ENCODE data around the gene SLC66A2.

The SLC66A2 gene

GRCh38 chr18:79937103-79937860 lies 14.2 kb downstream of the SLC66A2 start:
- DNase-seq (ENCODE audit: low read depth, low spot score) = no peak

DNA sequence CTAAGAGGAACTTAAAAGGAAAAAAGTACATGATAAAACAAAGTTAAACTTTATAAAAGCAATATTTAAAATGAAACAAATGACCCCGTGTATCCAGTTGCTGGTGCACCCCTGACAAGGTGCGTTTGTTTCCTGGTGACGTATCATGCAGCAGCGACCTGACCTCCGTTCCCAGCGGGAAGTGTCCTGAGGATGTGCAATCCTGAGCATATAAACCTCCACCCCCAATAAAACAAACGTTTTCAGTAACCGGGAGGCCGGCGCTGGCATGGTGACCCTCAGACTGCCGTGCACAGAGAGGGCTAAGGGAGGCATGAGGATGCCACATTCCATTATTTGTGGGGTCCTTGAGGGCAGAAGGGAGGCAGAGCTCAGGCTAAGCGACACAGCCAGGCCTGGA lies 14.8 kb downstream of the SLC66A2 start:
- DNase-seq (ENCODE audit: low read depth, low spot score) = no peak

DNA sequence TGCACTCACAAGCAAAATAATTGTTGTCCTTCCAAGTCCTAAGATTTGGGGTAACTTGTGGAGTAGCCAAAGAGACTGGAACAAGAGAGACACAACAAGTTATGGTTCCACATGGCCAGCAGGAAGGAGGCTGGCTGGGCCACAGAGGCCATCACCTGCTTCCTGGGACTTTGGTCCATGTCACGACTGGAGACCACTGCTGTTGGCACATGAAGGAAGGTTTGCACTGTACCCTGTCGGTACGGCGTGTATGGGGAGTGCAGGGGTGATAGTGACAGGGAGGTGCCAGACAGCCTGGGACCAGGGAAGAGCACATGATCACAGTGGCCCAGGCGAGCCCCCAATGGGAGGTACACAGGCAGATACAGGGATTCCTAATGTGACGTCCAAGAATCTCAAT lies 15.5 kb downstream of the SLC66A2 start:
- no peak for DNase-seq (ENCODE audit: low read depth, low spot score)

- no peak for DNase-seq (ENCODE audit: low read depth, low spot score)
Observed at GRCh38 chr18:79935499-79935898, 16.0 kb downstream of the SLC66A2 start.

- DNase-seq (ENCODE audit: low read depth, low spot score) = no peak
Observed at GRCh38 chr18:79935098-79935480, 16.4 kb downstream of the SLC66A2 start.

DNA sequence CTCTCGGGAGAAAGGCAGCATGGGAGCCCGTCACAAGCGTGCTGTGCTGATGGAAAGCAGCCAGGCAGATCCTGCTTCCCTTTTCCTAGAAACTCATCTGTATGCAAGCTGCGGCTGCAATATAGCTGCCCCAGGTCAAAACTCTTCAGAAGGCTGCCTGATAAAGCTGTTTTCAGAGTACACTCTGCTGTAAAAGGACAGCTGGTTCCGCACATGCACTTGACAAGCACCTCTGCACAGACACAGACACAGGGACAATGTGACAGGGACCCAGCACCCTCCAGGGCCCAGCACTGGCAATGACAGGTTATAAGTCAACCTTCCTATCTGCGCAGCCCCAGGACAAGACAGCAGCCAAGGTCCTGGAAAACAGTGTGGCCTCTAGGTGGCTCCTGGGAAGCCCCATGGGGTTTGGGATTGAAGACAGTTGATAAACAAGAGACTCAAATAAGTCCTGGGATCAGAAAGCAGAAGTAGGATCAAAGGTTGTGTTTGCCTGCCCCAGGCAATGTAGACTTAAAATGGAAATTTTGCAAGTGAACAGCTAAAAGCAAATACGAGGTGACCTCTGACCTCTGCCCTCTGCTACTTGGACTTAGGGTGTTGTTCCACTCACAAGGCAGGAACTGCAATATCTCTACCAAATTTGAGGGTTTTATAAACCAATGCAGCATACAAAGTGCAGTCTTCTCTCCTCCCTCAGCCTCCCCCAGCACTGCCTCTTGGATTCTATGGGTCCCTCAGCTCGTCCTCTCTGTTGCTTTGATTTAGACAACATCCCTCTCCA lies 16.9 kb downstream of the SLC66A2 start:
- no peak for DNase-seq (ENCODE audit: low read depth, low spot score)

- no peak for DNase-seq (ENCODE audit: low read depth, low spot score)
Observed at GRCh38 chr18:79933765-79934164, 17.7 kb downstream of the SLC66A2 start.

DNA sequence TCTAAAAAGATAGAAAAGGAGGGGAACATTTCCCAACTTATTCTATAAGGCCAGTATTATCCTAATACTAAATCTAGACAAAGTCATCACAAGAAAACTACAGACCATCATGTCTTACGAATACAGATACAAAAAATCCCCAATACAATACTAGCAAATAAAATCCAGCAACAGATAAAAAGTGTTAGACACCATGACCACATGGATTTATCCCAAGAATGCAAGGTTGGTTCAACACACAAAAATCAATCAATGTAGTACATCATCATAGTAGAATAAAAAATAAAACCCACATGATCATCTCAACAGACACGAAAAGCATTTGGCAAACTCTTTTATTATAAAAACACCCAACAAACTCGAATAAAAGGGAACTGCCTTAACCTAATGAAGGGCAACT lies 18.5 kb downstream of the SLC66A2 start:
- no peak for DNase-seq (ENCODE audit: low read depth, low spot score)

DNA sequence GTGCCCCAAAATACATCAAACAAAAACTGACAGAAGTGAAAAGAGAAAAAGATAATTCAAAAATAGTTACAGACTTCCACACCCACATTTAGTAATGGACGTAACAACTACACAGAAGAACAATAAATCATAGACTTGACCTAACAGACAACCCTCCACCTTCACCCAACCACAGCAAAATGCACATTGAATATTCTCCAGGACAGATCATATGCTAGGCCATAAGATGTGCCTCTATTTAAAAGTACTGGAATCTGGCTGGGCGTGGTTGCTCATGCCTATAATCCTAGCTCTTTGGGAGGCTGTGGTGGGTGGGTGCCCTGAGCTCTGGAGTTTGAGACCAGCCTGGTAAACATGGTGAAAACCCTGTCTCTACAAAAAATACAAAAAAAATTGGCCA lies 20.0 kb downstream of the SLC66A2 start:
- no peak for DNase-seq (ENCODE audit: low read depth, low spot score)

DNA sequence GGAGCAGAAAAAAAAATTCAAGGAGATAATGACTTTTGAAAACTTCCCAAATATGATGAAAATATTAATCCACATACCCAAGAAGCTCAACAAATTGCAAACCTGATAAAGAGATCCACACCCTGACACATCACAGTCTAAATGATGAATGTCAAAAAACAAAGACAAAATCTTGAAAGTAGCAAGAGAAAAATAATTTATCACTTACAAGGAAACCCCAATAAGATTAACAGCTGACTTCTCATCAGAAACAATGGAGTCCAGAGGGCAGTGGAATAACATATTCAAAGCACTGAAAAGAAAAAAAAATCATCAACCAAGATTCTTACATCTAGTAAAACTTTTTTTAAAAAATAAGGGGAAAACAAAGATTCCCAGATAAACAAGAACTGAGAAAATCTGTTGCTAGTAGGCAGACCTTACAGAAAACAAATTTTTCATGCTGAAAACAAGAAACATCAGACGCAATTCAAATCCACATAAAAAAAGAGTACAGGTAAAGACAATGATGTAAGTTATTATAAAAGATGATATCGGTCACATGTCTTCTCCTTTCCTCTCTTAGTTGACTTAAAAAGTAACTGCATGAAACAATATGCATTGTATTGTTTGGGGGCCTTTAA lies 21.3 kb downstream of the SLC66A2 start:
- no peak for DNase-seq (ENCODE audit: low read depth, low spot score)

GRCh38 chr18:79928563-79928960 lies 22.9 kb downstream of the SLC66A2 start:
- no peak for DNase-seq (ENCODE audit: low read depth, low spot score)

GRCh38 chr18:79927607-79928562 lies 23.6 kb downstream of the SLC66A2 start:
- no peak for DNase-seq (ENCODE audit: low read depth, low spot score)

- DNase-seq (ENCODE audit: low read depth, low spot score) = no peak
Observed at GRCh38 chr18:79926715-79927606, 24.5 kb downstream of the SLC66A2 start.

GRCh38 chr18:79926306-79926705 lies 25.1 kb downstream of the SLC66A2 start:
- no peak for DNase-seq (ENCODE audit: low read depth, low spot score)

- DNase-seq (ENCODE audit: low read depth, low spot score) = no peak
Observed at GRCh38 chr18:79924814-79925731, 26.4 kb downstream of the SLC66A2 start.

GRCh38 chr18:79923896-79924585 lies 27.4 kb downstream of the SLC66A2 start:
- DNase-seq (ENCODE audit: low read depth, low spot score) = no peak

- no peak for DNase-seq (ENCODE audit: low read depth, low spot score)
Observed at GRCh38 chr18:79922971-79923411, 28.5 kb downstream of the SLC66A2 start.
